Stimulated activated naive B cell treated with anti-CD40 and anti-IgM and Interleukin-4, amounts not matched to agents 10 μg/mL and 1 μg/mL and 100 μg/mL, for 72 hours (primary cell): ENCODE results near the gene GUCY2C.
"Not testable (repeated sequence)": the region's sequence is repeated elsewhere in the genome, so short reads cannot be mapped to it uniquely, and the experiment has no call there.

Experiments
- ATAC-seq, 2 donors: fragments of 150-1000 bp; cut with Tn5 transposase; replicated peaks; 2 replicates each; pipeline ENCODE4 v1.10.0; 2021; ENCODE audit warnings: moderate library complexity in 1 of 2
- DNase-seq: peaks from one replicate; pipeline ENCODE4 v3.0.0; 2021
- H3K27ac Mint-ChIP-seq: one replicate; pipeline ENCODE4 v1.8.0; 2022; ENCODE audit warnings: mild to moderate bottlenecking, mixed read lengths
- H3K27me3 Mint-ChIP-seq, 2 donors: one replicate each; pipeline ENCODE4 v1.8.0; 2022; ENCODE audit warnings: mixed read lengths in 2 of 2
- H3K36me3 Mint-ChIP-seq, 2 donors: one replicate each; pipeline ENCODE4 v1.8.0; 2022; ENCODE audit warnings: mixed read lengths in 2 of 2, mild to moderate bottlenecking in 1 of 2
- H3K4me1 Mint-ChIP-seq, 2 donors: one replicate each; pipeline ENCODE4 v1.8.0; 2022; ENCODE audit warnings: mixed read lengths in 2 of 2, mild to moderate bottlenecking in 1 of 2
- H3K4me3 Mint-ChIP-seq, 2 donors: one replicate each; pipeline ENCODE4 v1.8.0; 2022; ENCODE audit warnings: mild to moderate bottlenecking in 2 of 2, mixed read lengths in 2 of 2, moderate library complexity in 1 of 2
- H3K9me3 Mint-ChIP-seq, 2 donors: one replicate each; pipeline ENCODE4 v1.8.0; 2022; ENCODE audit warnings: mixed read lengths in 2 of 2, mild to moderate bottlenecking in 1 of 2

The GUCY2C gene

GRCh38 chr12:14696265-14696741, at the start of gene GUCY2C:
Gene GUCY2C, minus strand, starts transcription at chr12:14696599. Its CDS starts 151 bp downstream, at chr12:14696448.
- no peak for DNase-seq
- H3K4me3 Mint-ChIP-seq: no peak within 1 kb of the TSS
- peaks cover 0 to 3% of the 10 kb centered on the region in 2 donors for H3K9me3 Mint-ChIP-seq
- no peaks in the 10 kb centered on the region for H3K4me1 Mint-ChIP-seq
- no peak for ATAC-seq
- no peak within 1 kb of the TSS for H3K27ac Mint-ChIP-seq
- H3K27me3 Mint-ChIP-seq: peaks cover 0 to 4% of the 10 kb centered on the region in 2 donors
- H3K36me3 Mint-ChIP-seq: no peaks in the 10 kb centered on the region

DNA sequence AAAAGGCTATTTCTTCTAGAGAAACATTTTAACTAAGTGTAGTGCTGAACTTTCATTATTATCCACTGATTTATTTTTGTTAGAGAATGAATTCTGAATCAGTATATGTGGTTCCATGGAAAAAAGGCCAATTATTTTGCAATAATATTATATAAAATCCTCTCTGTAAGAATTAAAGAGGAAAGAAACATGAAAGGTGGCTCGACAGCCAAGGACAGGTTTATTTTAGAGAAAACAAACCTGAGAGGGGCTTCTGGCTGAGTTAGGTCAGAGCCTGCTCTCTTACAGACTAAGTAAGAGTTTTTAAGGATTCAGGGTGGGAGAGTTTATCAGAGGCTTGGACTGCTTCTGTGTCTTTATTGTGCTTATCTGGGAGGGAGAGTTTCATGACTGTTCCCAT, 46.7 kb upstream of the GUCY2C start:
- peaks cover 42 to 53% of the 10 kb centered on the region in 2 donors for H3K36me3 Mint-ChIP-seq
- no peak overlapping the region for H3K4me3 Mint-ChIP-seq
- no peaks in the 10 kb centered on the region for H3K27me3 Mint-ChIP-seq
- no peak overlapping the region for H3K27ac Mint-ChIP-seq
- DNase-seq: no peak
- H3K9me3 Mint-ChIP-seq: peaks cover 13 to 16% of the 10 kb centered on the region in 2 donors
- peaks cover 3 to 19% of the 10 kb centered on the region in 2 donors for H3K4me1 Mint-ChIP-seq
- ATAC-seq: no peak

- peaks cover 3 to 14% of the 10 kb centered on the region in 2 donors for H3K4me1 Mint-ChIP-seq
- ATAC-seq: no peak
- no peak overlapping the region for H3K4me3 Mint-ChIP-seq
- H3K27me3 Mint-ChIP-seq: no peaks in the 10 kb centered on the region
- no peak for DNase-seq
- H3K36me3 Mint-ChIP-seq: peaks cover 37 to 43% of the 10 kb centered on the region in 2 donors
- H3K9me3 Mint-ChIP-seq: peaks cover 6 to 12% of the 10 kb centered on the region in 2 donors
- H3K27ac Mint-ChIP-seq: no peak overlapping the region
Measured at GRCh38 chr12:14741942-14742341, 45.5 kb upstream of the GUCY2C start.

DNA sequence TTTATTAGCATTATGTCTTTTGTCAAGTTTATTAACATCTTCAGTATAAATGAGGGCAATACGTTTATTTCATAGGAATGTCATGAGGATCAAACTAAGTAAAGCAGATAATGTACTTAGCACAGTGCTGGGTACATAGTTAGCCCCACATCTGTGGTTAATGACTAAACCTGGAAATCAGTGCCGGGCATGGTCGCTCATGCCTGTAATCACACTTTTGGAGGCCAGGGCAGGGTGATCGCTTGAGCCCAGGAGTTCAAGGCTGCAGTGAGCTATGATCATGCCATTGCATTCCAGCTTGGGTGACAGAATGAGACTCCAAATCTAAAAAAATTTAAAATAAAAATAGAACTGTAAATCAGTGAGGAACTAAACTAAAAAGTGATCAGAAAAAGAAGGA, 44.8 kb upstream of the GUCY2C start:
- Mint-ChIP-seq H3K4me3 (no peak overlapping the region), H3K4me1 (peaks cover 3 to 14% of the 10 kb centered on the region in 2 donors), H3K9me3 (peaks cover 6 to 12% of the 10 kb centered on the region in 2 donors), H3K27ac (no peak overlapping the region), H3K27me3 (no peaks in the 10 kb centered on the region), H3K36me3 (peaks cover 32 to 36% of the 10 kb centered on the region in 2 donors)
- peak; percentile 10 for DNase-seq
- ATAC-seq: peak; percentile 85 to 97

- H3K4me3 Mint-ChIP-seq, H3K9me3 Mint-ChIP-seq, DNase-seq, H3K27ac Mint-ChIP-seq, H3K36me3 Mint-ChIP-seq, ATAC-seq, H3K4me1 Mint-ChIP-seq: not testable (repeated sequence)
- peaks cover 4 to 13% of the 10 kb centered on the region in 2 donors for H3K27me3 Mint-ChIP-seq
Measured at GRCh38 chr12:14736441-14736840, 40.0 kb upstream of the GUCY2C start.

GRCh38 chr12:14731821-14732220, 35.4 kb upstream of the GUCY2C start:
- DNase-seq: no peak
- Mint-ChIP-seq H3K36me3 (peaks cover 6 to 13% of the 10 kb centered on the region in 2 donors), H3K27ac (no peak overlapping the region), H3K4me1 (no peaks in the 10 kb centered on the region), H3K9me3 (peaks cover 6 to 11% of the 10 kb centered on the region in 2 donors), H3K4me3 (no peak overlapping the region), H3K27me3 (peaks cover 17 to 21% of the 10 kb centered on the region in 2 donors)
- no peak for ATAC-seq

DNA sequence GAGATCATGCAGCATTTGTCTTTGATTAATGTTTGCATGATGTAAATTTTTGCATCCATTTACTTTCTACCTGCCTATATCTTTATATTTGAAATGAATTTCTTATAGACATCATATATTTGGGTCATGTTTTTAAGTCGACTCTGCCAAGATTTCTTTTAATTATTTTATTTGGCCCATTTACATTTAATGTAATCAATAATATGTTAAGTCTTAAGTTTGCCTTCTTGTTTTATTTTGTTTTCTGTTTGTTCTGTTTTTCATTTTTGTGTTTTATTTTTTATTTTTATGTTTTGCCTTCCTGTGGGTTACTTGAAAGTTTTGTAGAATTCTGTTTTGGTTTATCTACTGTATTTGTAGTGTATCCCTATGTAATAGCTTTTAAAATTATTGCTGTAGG, 33.2 kb upstream of the GUCY2C start:
- Mint-ChIP-seq H3K4me1 (no peaks in the 10 kb centered on the region), H3K36me3 (peaks cover 6 to 17% of the 10 kb centered on the region in 2 donors), H3K4me3 (no peak overlapping the region), H3K9me3 (peaks cover 11 to 15% of the 10 kb centered on the region in 2 donors), H3K27me3 (peaks cover 17 to 21% of the 10 kb centered on the region in 2 donors), H3K27ac (no peak overlapping the region)
- DNase-seq: no peak
- no peak for ATAC-seq

GRCh38 chr12:14723763-14724162, 27.4 kb upstream of the GUCY2C start:
- Mint-ChIP-seq H3K4me1 (peaks cover 0 to 3% of the 10 kb centered on the region in 2 donors), H3K27me3 (peaks cover 8 to 13% of the 10 kb centered on the region in 2 donors), H3K9me3 (peaks cover 5 to 7% of the 10 kb centered on the region in 2 donors), H3K27ac (no peak overlapping the region), H3K36me3 (peaks cover 0 to 5% of the 10 kb centered on the region in 2 donors), H3K4me3 (no peak overlapping the region)
- DNase-seq: peak; percentile 17
- peak; percentile 80 for ATAC-seq

DNA sequence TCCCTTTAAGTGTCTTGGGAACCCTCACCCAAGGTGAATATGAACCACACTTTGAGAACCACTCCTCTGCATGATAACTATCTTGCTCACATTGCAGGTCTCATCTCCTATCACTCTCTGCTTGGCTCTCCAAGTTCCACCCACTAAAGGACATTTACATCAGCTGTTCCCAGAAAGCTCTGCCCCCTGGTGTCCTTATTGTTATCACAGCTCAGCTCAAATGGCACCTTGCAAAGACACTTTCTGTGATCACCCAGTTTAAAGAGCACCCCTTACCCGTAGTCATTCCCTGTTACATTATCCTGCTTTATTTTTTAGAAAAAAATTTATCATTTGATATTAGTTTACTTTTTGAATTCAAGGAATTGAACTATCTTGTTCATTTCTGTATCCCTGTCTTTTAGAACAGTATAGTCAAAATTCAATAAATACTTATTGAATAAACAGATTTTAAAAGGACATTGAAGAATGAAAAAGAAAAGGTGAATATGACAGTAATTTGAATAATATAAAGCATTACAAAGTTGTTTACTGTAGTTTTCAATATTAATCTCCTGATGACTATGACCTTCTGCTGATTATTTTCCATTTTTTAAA, 20.5 kb upstream of the GUCY2C start:
- H3K4me3 Mint-ChIP-seq: no peak overlapping the region
- H3K4me1 Mint-ChIP-seq: peaks cover 0 to 4% of the 10 kb centered on the region in 2 donors
- DNase-seq (peak; percentile 35), ATAC-seq (peak; percentile 82 to 88)
- no peak overlapping the region for H3K27ac Mint-ChIP-seq
- no peaks in the 10 kb centered on the region for H3K27me3 Mint-ChIP-seq
- H3K9me3 Mint-ChIP-seq: no peaks in the 10 kb centered on the region
- H3K36me3 Mint-ChIP-seq: no peaks in the 10 kb centered on the region

DNA sequence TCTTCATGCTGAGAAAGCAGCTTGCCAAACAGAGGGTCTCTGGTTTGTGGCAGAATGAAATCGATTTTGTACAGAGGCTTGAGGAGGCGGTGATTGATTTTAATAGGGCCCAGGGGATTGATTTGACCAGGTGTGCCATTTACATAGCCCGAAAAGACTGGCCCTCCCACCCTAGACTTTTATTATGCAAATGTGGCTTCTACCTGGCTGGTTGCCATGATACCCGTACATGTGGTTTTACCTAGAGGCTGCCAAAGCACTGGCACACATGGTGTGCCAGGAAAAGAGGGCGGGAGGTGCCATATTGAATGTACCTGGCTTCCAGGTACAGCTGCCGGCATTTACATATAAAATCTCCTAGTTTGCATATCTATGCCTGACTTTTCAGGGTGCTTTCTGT, 18.0 kb upstream of the GUCY2C start:
- H3K27me3 Mint-ChIP-seq: peaks cover 8 to 12% of the 10 kb centered on the region in 2 donors
- no peaks in the 10 kb centered on the region for H3K9me3 Mint-ChIP-seq
- no peak for DNase-seq
- no peak overlapping the region for H3K27ac Mint-ChIP-seq
- H3K4me3 Mint-ChIP-seq: no peak overlapping the region
- H3K4me1 Mint-ChIP-seq: peaks cover 4 to 6% of the 10 kb centered on the region in 2 donors
- no peaks in the 10 kb centered on the region for H3K36me3 Mint-ChIP-seq
- ATAC-seq: no peak

GRCh38 chr12:14710632-14711320, 14.4 kb upstream of the GUCY2C start:
- DNase-seq (no peak), ATAC-seq (peak in 1 of 2 donors; percentile 25)
- Mint-ChIP-seq H3K4me1 (peaks cover 2 to 16% of the 10 kb centered on the region in 2 donors), H3K4me3 (no peak overlapping the region), H3K9me3 (no peaks in the 10 kb centered on the region), H3K27me3 (peaks cover 24 to 38% of the 10 kb centered on the region in 2 donors), H3K36me3 (no peaks in the 10 kb centered on the region), H3K27ac (no peak overlapping the region)

- H3K4me3 Mint-ChIP-seq: no peak overlapping the region
- H3K27ac Mint-ChIP-seq: no peak overlapping the region
- no peaks in the 10 kb centered on the region for H3K4me1 Mint-ChIP-seq
- peaks cover 4 to 6% of the 10 kb centered on the region in 2 donors for H3K9me3 Mint-ChIP-seq
- peaks cover 0 to 6% of the 10 kb centered on the region in 2 donors for H3K27me3 Mint-ChIP-seq
- DNase-seq (no peak), ATAC-seq (no peak)
- no peaks in the 10 kb centered on the region for H3K36me3 Mint-ChIP-seq
Measured at GRCh38 chr12:14701809-14702568, 5.6 kb upstream of the GUCY2C start.

- Mint-ChIP-seq H3K9me3 (peaks cover 4 to 6% of the 10 kb centered on the region in 2 donors), H3K4me3 (no peak overlapping the region)
- ATAC-seq: no peak
Measured at GRCh38 chr12:14700935-14701334, 4.5 kb upstream of the GUCY2C start.

DNA sequence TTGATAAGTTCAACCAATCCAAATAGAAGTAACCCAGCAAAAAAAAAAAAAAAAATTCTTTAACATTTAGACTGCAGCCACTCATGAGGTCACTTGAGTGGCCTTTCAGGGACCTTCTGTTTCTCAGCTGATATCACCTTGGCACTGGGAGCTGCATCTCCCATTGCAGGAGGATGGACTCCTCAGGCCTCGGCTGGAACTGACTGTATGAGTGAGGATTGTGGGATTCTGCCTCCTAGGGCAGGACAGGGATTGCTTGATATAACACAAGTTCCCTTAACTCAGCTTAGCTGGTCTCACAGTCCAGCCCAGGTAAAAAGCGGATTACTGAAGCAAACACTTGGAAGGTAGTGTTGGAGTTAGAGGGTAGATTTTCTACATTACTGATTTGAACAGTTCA, 3.5 kb upstream of the GUCY2C start:
- H3K27me3 Mint-ChIP-seq: peaks cover 0 to 4% of the 10 kb centered on the region in 2 donors
- H3K4me3 Mint-ChIP-seq: no peak overlapping the region
- H3K36me3 Mint-ChIP-seq: no peaks in the 10 kb centered on the region
- no peaks in the 10 kb centered on the region for H3K4me1 Mint-ChIP-seq
- no peak for DNase-seq
- no peak overlapping the region for H3K27ac Mint-ChIP-seq
- H3K9me3 Mint-ChIP-seq: peaks cover 3 to 5% of the 10 kb centered on the region in 2 donors
- no peak for ATAC-seq

More at GRCh38 chr12:14700935-14701334, 4.5 kb upstream of the GUCY2C start:
- Mint-ChIP-seq H3K27ac (no peak overlapping the region), H3K27me3 (peaks cover 0 to 4% of the 10 kb centered on the region in 2 donors), H3K36me3 (no peaks in the 10 kb centered on the region), H3K4me1 (no peaks in the 10 kb centered on the region)
- no peak for DNase-seq
